Naive thymus-derived CD4-positive, alpha-beta T cell (primary cell): ENCODE measurements around the gene AIF1L. TPM values are rescaled to one million over a fixed set of nuclear protein-coding genes. Genes with fewer than 3 reads are reported as not detected.
"Not testable (repeated sequence)": the region's sequence is repeated elsewhere in the genome, so short reads cannot be mapped to it uniquely, and the experiment has no call there.

Source experiments
- ATAC-seq: fragments of 150-1000 bp; cut with Tn5 transposase; 2 replicates; pipeline ENCODE4 v1.10.0; 2021; ENCODE audit warnings: mild to moderate bottlenecking, moderate library complexity
- CTCF ChIA-PET: fragments of 350-600 bp; sonication (Branson Sonifier 250); formaldehyde crosslinking; loops from one replicate; lab custom pipeline; 2021; ENCODE audit warnings: antibody characterized with exemption; lab: Charles Lee
- POLR2A ChIA-PET: fragments of 350-600 bp; sonication (Branson Sonifier 250); formaldehyde crosslinking; loops from one replicate; lab custom pipeline; 2021; ENCODE audit warnings: antibody characterized with exemption, inconsistent platforms; lab: Charles Lee
- DNase-seq, 9 donors: peaks; one replicate each; pipeline versions ENCODE4 v3.0.0 to v3.0.0-alpha.2; 2020 to 2022; ENCODE audit warnings: mixed read lengths in 1 of 9
- H3K27ac ChIP-seq: one replicate; pipeline ENCODE4 v1.7.0; 2013; ENCODE audit warnings: mild to moderate bottlenecking, low read depth, low read length, moderate library complexity
- H3K27me3 ChIP-seq, 2 donors: one replicate each; pipeline ENCODE4 v1.7.0; 2013; ENCODE audit warnings: low read length in 2 of 2, mild to moderate bottlenecking in 2 of 2, moderate library complexity in 2 of 2; ENCODE audit not compliant: control insufficient read depth in 2 of 2, insufficient read depth in 2 of 2
- H3K36me3 ChIP-seq, 3 experiments: 1 replicate in 2 of 3; 2 replicates in 1 of 3; pipeline ENCODE4 v1.7.0; 2013; ENCODE audit warnings: low read length in 3 of 3, mild to moderate bottlenecking in 3 of 3, moderate library complexity in 1 of 3; ENCODE audit not compliant: insufficient read depth in 3 of 3, control insufficient read depth in 2 of 3
- H3K4me1 ChIP-seq, 2 donors: one replicate each; pipeline ENCODE4 v1.7.0; 2013; ENCODE audit warnings: low read length in 2 of 2, mild to moderate bottlenecking in 2 of 2, moderate library complexity in 1 of 2; ENCODE audit not compliant: control insufficient read depth in 2 of 2, insufficient read depth in 2 of 2
- H3K4me3 ChIP-seq: 2 replicates; pipeline ENCODE4 v1.7.0; 2013; ENCODE audit warnings: mild to moderate bottlenecking, low read length
- H3K9me3 ChIP-seq, 3 experiments: 1 replicate in 2 of 3; 2 replicates in 1 of 3; pipeline ENCODE4 v1.7.0; 2013; ENCODE audit warnings: low read length in 3 of 3; ENCODE audit not compliant: control insufficient read depth in 2 of 3
- H3K27ac Mint-ChIP-seq, 9 donors: one replicate each; pipeline ENCODE4 v1.8.0; 2020 to 2022; ENCODE audit warnings: mixed read lengths in 9 of 9, mild to moderate bottlenecking in 8 of 9, moderate library complexity in 5 of 9, inconsistent platforms in 2 of 9
- H3K27me3 Mint-ChIP-seq, 5 donors: one replicate each; pipeline ENCODE4 v1.8.0; 2021 to 2022; ENCODE audit warnings: mixed read lengths in 5 of 5, mild to moderate bottlenecking in 1 of 5
- H3K36me3 Mint-ChIP-seq, 5 donors: one replicate each; pipeline ENCODE4 v1.8.0; 2020 to 2022; ENCODE audit warnings: mixed read lengths in 5 of 5, mild to moderate bottlenecking in 3 of 5, inconsistent platforms in 1 of 5
- H3K4me1 Mint-ChIP-seq, 7 donors: one replicate each; pipeline ENCODE4 v1.8.0; 2020 to 2022; ENCODE audit warnings: mixed read lengths in 7 of 7, mild to moderate bottlenecking in 3 of 7, inconsistent platforms in 1 of 7
- H3K4me3 Mint-ChIP-seq, 10 donors: one replicate each; pipeline ENCODE4 v1.8.0; 2020 to 2022; ENCODE audit warnings: mild to moderate bottlenecking in 10 of 10, mixed read lengths in 10 of 10, moderate library complexity in 6 of 10, inconsistent platforms in 2 of 10
- H3K9me3 Mint-ChIP-seq, 11 donors: one replicate each; pipeline ENCODE4 v1.8.0; 2020 to 2022; ENCODE audit warnings: mixed read lengths in 11 of 11, mild to moderate bottlenecking in 4 of 11, inconsistent platforms in 1 of 11, moderate library complexity in 1 of 11
- intact Hi-C, 2 donors: fragments of 100-400 bp; cut with micrococcal nuclease; formaldehyde crosslinking; loops; one replicate each; pipeline ENCODE4 v1.15.1; 2023
- polyA plus RNA-seq, 2 donors: library from polyadenylated mRNA; unstranded; fragments of 300-500 nt; fragmentation: Illumina TruSeq; gene quantifications; one replicate each; pipeline ENCODE4 v1.2.3, GENCODE V29; 2021
- total RNA-seq, 6 experiments: library from RNA in 5 of 6; stranded (reverse) in 5 of 6; gene quantifications; 1 replicate in 5 of 6; 2 replicates in 1 of 6; pipeline ENCODE4 v1.2.3 and lab custom pipeline; 2021 to 2026

The AIF1L gene
- total and polyA plus RNA-seq, 7 experiments from 2014 or later, result 0.10 to 0.44 (median 0.22) TPM; not detected in 1

- no peak for DNase-seq
- Histone ChIP-seq H3K27me3 (no peaks in the 10 kb centered on the region), H3K4me1 (no peaks in the 10 kb centered on the region), H3K9me3 (no peaks in the 10 kb centered on the region), H3K36me3 (peaks cover 10 to 70% (median 23%) of the 10 kb centered on the region in 3 experiments), H3K27ac (no peak overlapping the region), H3K4me3 (no peak overlapping the region)
- no peak for ATAC-seq
- Mint-ChIP-seq H3K9me3 (no peaks in the 10 kb centered on the region), H3K36me3 (peaks cover 15 to 68% (median 37%) of the 10 kb centered on the region in 5 donors), H3K27me3 (no peaks in the 10 kb centered on the region), H3K27ac (peak overlapping the region in 3 of 9 donors; percentile 61 to 83 (median 81)), H3K4me1 (peaks cover 12 to 31% (median 28%) of the 10 kb centered on the region in 7 donors), H3K4me3 (no peak overlapping the region)
- intact Hi-C loops, result no loop called here
- POLR2A ChIA-PET, result interaction anchor here (0.7 kb wide), 1 partner anchor 632 kb away, joined by 3 read pairs; no protein-coding TSS in a partner anchor
- CTCF ChIA-PET, result no interaction called here
Observed at GRCh38 chr9:131153595-131153994, 57.3 kb downstream of the AIF1L start.

DNA sequence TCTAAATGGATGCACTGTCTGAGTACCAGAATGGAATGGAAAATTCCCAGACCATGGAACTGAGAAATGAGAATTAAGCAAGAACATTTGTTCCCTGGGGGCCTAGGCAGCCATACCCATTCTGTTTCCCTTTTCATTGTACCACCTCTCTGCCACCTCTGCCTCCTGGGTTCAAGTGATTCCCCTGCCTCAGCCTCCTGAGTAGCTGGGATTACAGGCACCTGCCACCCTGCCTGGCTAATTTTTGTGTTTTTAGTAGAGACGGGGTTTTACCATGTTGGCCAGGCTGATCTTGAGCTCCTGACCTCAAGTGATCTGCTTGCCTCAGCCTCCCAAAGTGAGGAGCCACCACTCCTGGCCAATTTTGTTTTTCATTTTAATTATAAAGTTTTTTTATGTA lies 62.3 kb downstream of the AIF1L start:
- H3K36me3 ChIP-seq, result peaks cover 7 to 64% (median 11%) of the 10 kb centered on the region in 3 experiments
- POLR2A ChIA-PET, H3K27ac Mint-ChIP-seq, intact Hi-C loops, H3K4me1 ChIP-seq, H3K9me3 ChIP-seq, ATAC-seq, DNase-seq, H3K4me3 ChIP-seq, H3K27me3 Mint-ChIP-seq, H3K27ac ChIP-seq, H3K4me3 Mint-ChIP-seq, H3K27me3 ChIP-seq, H3K9me3 Mint-ChIP-seq: not testable (repeated sequence)
- Mint-ChIP-seq H3K36me3 (peaks cover 13 to 63% (median 28%) of the 10 kb centered on the region in 5 donors), H3K4me1 (peaks cover under 1 to 20% (median 11%) of the 10 kb centered on the region in 7 donors)
- CTCF ChIA-PET, result interaction anchor here (0.6 kb wide), 1 partner anchor 47 kb away, joined by 4 read pairs; no protein-coding TSS in a partner anchor

- intact Hi-C loops, result no loop called here
- ATAC-seq (no peak), DNase-seq (no peak)
- no peak overlapping the region for H3K4me3 Mint-ChIP-seq
- CTCF ChIA-PET, result no interaction called here
- no peaks in the 10 kb centered on the region for H3K27me3 ChIP-seq
- peaks cover 8 to 57% (median 21%) of the 10 kb centered on the region in 5 donors for H3K36me3 Mint-ChIP-seq
- POLR2A ChIA-PET, result interaction anchor here (1.2 kb wide), 1 partner anchor 35 kb away, joined by 3 read pairs; the partner anchor contains the start of gene NUP214
- no peak overlapping the region for H3K4me3 ChIP-seq
- H3K4me1 Mint-ChIP-seq, result peaks cover under 1 to 7% (median 1%) of the 10 kb centered on the region in 7 donors
- peak overlapping the region in 1 of 9 donors; percentile 47 for H3K27ac Mint-ChIP-seq
- no peaks in the 10 kb centered on the region for H3K9me3 Mint-ChIP-seq
- H3K4me1 ChIP-seq, result no peaks in the 10 kb centered on the region
- H3K27me3 Mint-ChIP-seq, result no peaks in the 10 kb centered on the region
- H3K27ac ChIP-seq, result no peak overlapping the region
- H3K36me3 ChIP-seq, result peaks cover 6 to 67% (median 14%) of the 10 kb centered on the region in 3 experiments
- H3K9me3 ChIP-seq, result no peaks in the 10 kb centered on the region
Observed at GRCh38 chr9:131160416-131161112, 64.2 kb downstream of the AIF1L start.

- no peaks in the 10 kb centered on the region for H3K9me3 Mint-ChIP-seq
- H3K4me3 ChIP-seq, result no peak overlapping the region
- intact Hi-C loops, result no loop called here
- H3K27ac ChIP-seq, result no peak overlapping the region
- H3K27me3 ChIP-seq, result no peaks in the 10 kb centered on the region
- no peaks in the 10 kb centered on the region for H3K9me3 ChIP-seq
- H3K27me3 Mint-ChIP-seq, result no peaks in the 10 kb centered on the region
- DNase-seq, result no peak
- H3K4me1 ChIP-seq, result no peaks in the 10 kb centered on the region
- no peak for ATAC-seq
- ChIA-PET CTCF (interaction anchor here (0.5 kb wide), 1 partner anchor 173 kb away, joined by 3 read pairs; no protein-coding TSS in a partner anchor), POLR2A (interaction anchor here (0.6 to 1.2 kb wide), 2 partner anchors 32 to 36 kb away, joined by 3 read pairs; partner anchors contain the start of gene NUP214)
- no peak overlapping the region for H3K27ac Mint-ChIP-seq
- H3K4me3 Mint-ChIP-seq, result no peak overlapping the region
- H3K36me3 Mint-ChIP-seq, result peaks cover 8 to 59% (median 25%) of the 10 kb centered on the region in 5 donors
- peaks cover 0 to 12% (median 0%) of the 10 kb centered on the region in 7 donors for H3K4me1 Mint-ChIP-seq
- H3K36me3 ChIP-seq, result peaks cover 6 to 70% (median 18%) of the 10 kb centered on the region in 3 experiments
Observed at GRCh38 chr9:131161585-131161984, 65.3 kb downstream of the AIF1L start.

DNA sequence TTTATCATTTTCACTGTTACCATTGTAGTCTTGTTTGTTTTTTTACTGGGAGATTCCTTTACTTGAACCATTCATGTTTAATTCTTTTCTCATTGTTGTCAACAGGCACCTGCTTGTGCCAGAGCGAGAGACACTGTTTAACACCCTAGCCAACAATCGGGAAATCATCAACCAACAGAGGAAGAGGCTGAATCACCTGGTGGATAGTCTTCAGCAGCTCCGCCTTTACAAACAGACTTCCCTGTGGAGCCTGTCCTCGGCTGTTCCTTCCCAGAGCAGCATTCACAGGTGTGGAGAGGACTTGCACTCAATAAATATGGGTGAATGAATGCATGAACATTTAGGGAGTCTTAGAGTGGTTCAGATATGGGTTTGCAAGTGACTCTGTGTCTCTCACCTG lies 66.6 kb downstream of the AIF1L start:
- peaks cover 0 to 21% (median 6%) of the 10 kb centered on the region in 7 donors for H3K4me1 Mint-ChIP-seq
- no peak overlapping the region for H3K4me3 ChIP-seq
- H3K27ac ChIP-seq, result no peak overlapping the region
- CTCF ChIA-PET, result no interaction called here
- DNase-seq (no peak), ATAC-seq (no peak)
- intact Hi-C loops, result no loop called here
- peaks cover 6 to 71% (median 18%) of the 10 kb centered on the region in 3 experiments for H3K36me3 ChIP-seq
- H3K4me3 Mint-ChIP-seq, result no peak overlapping the region
- H3K36me3 Mint-ChIP-seq, result peaks cover 8 to 65% (median 23%) of the 10 kb centered on the region in 5 donors
- H3K27me3 ChIP-seq, result no peaks in the 10 kb centered on the region
- H3K27ac Mint-ChIP-seq, result no peak overlapping the region
- no peaks in the 10 kb centered on the region for H3K9me3 ChIP-seq
- H3K9me3 Mint-ChIP-seq, result no peaks in the 10 kb centered on the region
- H3K4me1 ChIP-seq, result no peaks in the 10 kb centered on the region
- POLR2A ChIA-PET, result no interaction called here
- no peaks in the 10 kb centered on the region for H3K27me3 Mint-ChIP-seq

DNA sequence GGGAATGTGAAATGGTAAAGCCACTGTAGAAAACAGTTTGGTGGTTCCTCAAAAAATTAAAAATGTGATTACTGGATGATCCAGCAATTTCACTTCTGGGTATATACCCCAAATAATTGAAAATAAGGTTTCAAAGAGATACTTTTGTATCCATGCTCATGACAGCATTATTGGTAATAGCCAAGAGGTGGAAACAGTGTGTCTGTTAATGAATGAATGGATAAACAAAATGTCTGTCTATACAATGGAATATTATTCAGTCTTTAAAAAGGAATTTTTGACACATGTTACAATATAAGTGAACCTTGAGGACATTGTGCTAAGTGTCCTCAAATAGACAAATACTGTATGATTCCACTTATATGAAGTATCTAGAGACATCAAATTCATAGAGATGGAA lies 69.2 kb downstream of the AIF1L start:
- intact Hi-C loops, result no loop called here
- ChIA-PET POLR2A (no interaction called here), CTCF (interaction anchor here (1.2 kb wide), 1 partner anchor 12 kb away, joined by 3 read pairs; no protein-coding TSS in a partner anchor)
- peaks cover 4 to 21% (median 12%) of the 10 kb centered on the region in 7 donors for H3K4me1 Mint-ChIP-seq
- peak overlapping the region in 3 of 9 donors; percentile 14 to 32 (median 19) for H3K27ac Mint-ChIP-seq
- no peaks in the 10 kb centered on the region for H3K9me3 Mint-ChIP-seq
- no peak overlapping the region for H3K4me3 Mint-ChIP-seq
- DNase-seq (no peak), ATAC-seq (no peak)
- Histone ChIP-seq H3K4me3 (no peak overlapping the region), H3K36me3 (peaks cover 6 to 56% (median 18%) of the 10 kb centered on the region in 3 experiments), H3K9me3 (no peaks in the 10 kb centered on the region), H3K27ac (no peak overlapping the region), H3K27me3 (no peaks in the 10 kb centered on the region), H3K4me1 (no peaks in the 10 kb centered on the region)
- H3K27me3 Mint-ChIP-seq, result no peaks in the 10 kb centered on the region
- H3K36me3 Mint-ChIP-seq, result peaks cover 11 to 59% (median 23%) of the 10 kb centered on the region in 5 donors
